AG04449 (cell line): ENCODE data around the gene RNF10.

Experiments used
- CTCF ChIA-PET: fragments of 350-600 bp; formaldehyde crosslinking; extraction: SDS; loops from one replicate; lab custom pipeline; 2021; ENCODE audit warnings: antibody characterized with exemption; lab: Yijun Ruan, JAX
- POLR2A ChIA-PET: fragments of 400-600, 350-600 bp; formaldehyde crosslinking; extraction: SDS; loops from one replicate; lab custom pipeline; 2020; ENCODE audit warnings: antibody characterized with exemption, inconsistent platforms; lab: Yijun Ruan, JAX
- DNase-seq: peaks from one replicate; pipeline ENCODE4 v3.0.0-alpha.2; 2010; ENCODE audit warnings: low read depth, low spot score
- H3K4me3 ChIP-seq: 2 replicates; pipeline ENCODE4 v1.5.1; 2011; ENCODE audit warnings: low read depth, mild to moderate bottlenecking, control low read depth, low read length
- TF ChIP-seq, protein P1 (sequence below): IDR thresholded peaks from one replicate; pipeline ENCODE4 v1.5.1; 2011; ENCODE audit warnings: mild to moderate bottlenecking, moderate library complexity, low read length, control low read depth, inconsistent platforms; ENCODE audit not compliant: insufficient read depth; ENCODE audit errors: missing control alignments

Gene RNF10

DNA sequence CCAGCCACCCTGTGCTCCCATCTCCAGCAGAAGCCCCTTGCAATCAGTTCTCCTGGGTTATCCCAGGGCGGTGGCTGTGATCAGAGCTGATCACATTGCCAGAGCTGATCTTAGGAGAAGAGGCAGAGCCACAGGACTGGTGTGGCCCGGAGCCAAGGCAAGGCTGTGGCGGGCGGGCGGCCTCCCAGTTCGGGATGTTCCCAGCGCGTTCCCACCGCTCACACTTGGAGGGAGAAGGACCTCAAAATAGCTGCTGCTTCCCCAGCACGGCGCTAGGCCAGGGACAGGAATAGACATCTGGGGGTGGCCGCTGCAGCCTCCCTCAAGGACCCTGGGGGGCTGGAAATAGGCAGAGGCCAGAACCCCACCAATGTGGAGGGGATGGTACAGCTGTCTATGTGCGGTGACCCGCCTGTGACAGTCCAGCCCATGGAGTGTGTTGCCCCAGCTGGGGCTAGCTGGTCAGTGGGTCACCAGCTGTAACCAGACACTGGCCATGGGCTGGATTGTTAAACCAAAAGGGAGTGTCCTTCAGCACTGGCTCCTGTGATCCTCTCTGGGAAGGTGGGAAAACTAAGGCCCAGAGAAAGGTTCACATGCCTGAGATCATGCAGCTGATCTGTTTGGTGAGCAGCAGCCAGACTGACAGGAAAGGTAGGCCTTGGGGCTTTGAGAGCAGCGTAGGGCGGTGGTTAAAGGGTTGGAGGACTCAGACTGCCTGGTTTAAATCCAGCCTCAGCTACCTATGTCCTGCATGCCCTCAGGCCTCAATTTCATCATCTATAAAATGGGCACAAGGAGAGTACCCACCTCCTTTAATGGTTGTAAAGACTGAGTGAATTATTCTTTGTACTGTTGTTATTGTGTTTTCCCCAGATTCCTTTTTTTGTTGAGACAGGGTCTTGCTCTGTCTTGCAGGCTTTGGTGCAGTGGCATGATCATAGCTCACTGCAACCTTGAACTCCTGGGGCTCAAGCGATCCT, 55.1 kb downstream of the RNF10 start:
- no peak overlapping the region for H3K4me3 ChIP-seq
- ChIA-PET CTCF (interaction anchor here (1.2 to 3.4 kb wide), 4 partner anchors 14 to 417 kb away, joined by 3 to 23 read pairs (median 9); no protein-coding TSS in a partner anchor), POLR2A (no interaction called here)
- no peak for DNase-seq
- TF ChIP-seq, protein P1, sequence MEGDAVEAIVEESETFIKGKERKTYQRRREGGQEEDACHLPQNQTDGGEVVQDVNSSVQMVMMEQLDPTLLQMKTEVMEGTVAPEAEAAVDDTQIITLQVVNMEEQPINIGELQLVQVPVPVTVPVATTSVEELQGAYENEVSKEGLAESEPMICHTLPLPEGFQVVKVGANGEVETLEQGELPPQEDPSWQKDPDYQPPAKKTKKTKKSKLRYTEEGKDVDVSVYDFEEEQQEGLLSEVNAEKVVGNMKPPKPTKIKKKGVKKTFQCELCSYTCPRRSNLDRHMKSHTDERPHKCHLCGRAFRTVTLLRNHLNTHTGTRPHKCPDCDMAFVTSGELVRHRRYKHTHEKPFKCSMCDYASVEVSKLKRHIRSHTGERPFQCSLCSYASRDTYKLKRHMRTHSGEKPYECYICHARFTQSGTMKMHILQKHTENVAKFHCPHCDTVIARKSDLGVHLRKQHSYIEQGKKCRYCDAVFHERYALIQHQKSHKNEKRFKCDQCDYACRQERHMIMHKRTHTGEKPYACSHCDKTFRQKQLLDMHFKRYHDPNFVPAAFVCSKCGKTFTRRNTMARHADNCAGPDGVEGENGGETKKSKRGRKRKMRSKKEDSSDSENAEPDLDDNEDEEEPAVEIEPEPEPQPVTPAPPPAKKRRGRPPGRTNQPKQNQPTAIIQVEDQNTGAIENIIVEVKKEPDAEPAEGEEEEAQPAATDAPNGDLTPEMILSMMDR, result no peak

DNA sequence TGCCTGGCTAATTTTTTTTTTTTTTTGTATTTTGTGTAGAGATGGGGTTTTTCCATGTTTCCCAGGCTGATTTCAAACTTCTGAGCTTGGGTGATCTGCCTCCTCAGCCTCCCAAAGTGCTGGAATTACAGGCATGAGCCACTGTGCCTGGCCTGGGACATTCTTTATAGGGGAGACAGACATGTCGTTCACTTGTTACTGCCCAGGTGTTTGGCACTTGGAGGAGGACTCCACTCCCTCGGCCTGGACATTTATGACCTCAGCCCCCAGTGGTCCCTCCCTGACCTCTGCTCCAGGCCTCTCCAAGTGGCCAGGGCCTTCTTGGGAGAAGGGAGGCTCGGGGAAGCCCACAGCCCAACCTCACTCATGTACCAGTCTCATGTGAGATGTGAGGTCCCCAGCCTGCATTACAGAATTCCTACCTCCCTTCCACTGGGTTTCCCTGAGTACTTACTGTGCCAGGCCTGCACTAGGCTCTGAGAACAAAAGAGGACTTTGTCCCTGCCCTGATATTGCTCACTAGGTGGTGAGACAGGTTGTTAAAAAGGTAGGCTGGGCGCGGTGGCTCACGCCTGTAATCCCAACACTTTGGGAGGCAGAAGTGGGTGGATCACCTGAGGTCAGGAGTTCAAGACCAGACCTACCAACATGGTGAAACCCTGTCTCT, 56.7 kb downstream of the RNF10 start:
- no peak overlapping the region for H3K4me3 ChIP-seq
- no peak for DNase-seq
- ChIA-PET POLR2A (no interaction called here), CTCF (interaction anchor here (1.1 to 3.0 kb wide), 2 partner anchors 10 to 380 kb away, joined by 3 to 15 read pairs; partner anchors contain the start of gene POP5)
- TF ChIP-seq, protein P1, result no peak

DNA sequence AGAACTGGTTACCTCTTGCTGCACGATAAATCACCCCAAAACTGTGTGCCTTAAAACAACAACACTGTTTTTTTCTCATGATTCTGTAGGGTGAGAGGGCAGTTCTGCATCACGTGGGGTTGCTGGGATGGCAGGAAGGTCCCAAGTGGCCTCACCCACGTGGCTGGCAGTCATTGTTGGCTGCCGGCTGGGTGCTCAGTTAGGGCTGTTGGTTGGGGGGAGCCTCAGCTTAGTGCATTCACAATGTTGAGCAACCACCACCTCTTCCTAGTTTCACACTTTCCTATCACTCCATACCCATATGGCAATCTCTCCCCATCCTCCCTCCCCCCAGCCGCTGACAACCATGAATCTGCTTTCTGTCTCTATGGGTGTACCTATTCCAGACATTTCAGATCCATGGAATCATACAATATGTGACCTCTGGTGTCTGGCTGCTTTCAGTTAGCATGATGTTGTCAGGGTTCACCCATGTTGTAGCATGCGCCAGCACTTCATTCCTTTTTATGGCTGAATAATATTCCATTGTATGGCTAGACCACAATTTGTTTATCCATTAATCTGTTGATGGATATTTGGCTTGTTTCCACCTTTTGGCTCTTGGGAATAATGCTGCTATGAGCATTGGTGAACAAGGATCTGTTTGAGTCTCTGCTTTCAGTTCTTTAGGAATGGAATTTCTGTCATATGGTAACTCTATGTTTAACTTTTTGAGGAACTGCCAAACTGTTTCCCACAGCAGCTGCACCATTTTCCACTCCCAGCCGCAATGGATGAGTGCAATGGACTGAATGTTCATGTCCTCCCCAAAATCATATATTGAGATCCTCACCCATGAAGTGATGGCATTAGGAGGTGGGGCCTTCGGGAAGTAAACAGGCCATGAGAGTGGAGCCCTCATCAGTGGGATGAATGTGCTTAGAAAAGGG, 58.2 kb downstream of the RNF10 start:
- no peak overlapping the region for H3K4me3 ChIP-seq
- TF ChIP-seq, protein P1, result no peak
- DNase-seq, result no peak
- POLR2A ChIA-PET, result interaction anchor here (1.1 kb wide), 1 partner anchor 11 kb away, joined by 3 read pairs; the partner anchor contains the start of gene POP5
- CTCF ChIA-PET, result interaction anchor here (1.0 to 1.1 kb wide), 2 partner anchors 9 to 57 kb away, joined by 3 read pairs; no protein-coding TSS in a partner anchor

DNA sequence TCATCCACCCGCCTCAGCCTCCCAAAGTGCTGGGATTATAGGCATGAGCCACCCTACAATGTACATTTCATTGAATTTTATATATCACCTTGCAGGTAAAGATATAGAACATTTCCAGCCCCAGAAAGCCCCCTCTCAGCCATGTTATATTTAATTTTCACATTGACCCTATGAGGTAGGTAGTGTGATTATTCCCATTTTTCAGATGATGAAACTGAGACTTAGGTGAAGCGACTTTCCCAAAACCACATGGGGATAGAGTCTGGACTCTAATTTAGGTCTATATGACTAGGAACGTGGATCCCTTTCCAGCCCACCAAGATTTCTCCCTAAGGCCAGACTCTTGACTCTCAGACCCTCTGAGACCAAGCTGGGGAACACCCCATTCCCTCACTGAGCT, 62.7 kb downstream of the RNF10 start:
- no peak overlapping the region for H3K4me3 ChIP-seq
- CTCF ChIA-PET, result interaction anchor here (0.9 to 1.6 kb wide), 2 partner anchors 52 to 956 kb away, joined by 3 to 8 read pairs; no protein-coding TSS in a partner anchor
- no peak for DNase-seq
- POLR2A ChIA-PET, result no interaction called here
- TF ChIP-seq, protein P1, result no peak

DNA sequence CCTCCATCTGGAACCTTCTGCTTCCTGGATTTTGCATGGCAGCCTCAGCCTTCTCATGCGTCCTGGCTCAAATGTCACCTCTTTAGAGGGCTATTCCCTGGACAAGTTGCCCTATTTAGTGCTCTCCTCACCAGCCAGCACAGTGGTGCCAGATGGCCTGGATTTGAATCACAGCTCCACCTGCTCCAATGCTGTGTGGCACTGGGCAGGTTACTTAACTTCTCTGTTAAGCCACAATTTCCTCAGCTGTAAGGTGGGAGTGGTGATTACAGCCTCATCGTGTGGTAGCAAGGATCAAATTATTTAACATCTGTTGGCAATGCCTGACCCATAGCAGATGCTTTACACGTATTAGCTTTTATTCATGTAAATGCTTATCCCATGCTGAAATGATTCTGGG, 63.7 kb downstream of the RNF10 start:
- DNase-seq, result no peak
- CTCF ChIA-PET, result interaction anchor here (1.3 to 1.7 kb wide), 3 partner anchors 14 to 51 kb away, joined by 3 to 8 read pairs (median 4); no protein-coding TSS in a partner anchor
- no peak overlapping the region for H3K4me3 ChIP-seq
- TF ChIP-seq, protein P1, result no peak
- POLR2A ChIA-PET, result no interaction called here
